Measurements from ENCODE around the gene DCUN1D4.

The DCUN1D4 gene

DNA sequence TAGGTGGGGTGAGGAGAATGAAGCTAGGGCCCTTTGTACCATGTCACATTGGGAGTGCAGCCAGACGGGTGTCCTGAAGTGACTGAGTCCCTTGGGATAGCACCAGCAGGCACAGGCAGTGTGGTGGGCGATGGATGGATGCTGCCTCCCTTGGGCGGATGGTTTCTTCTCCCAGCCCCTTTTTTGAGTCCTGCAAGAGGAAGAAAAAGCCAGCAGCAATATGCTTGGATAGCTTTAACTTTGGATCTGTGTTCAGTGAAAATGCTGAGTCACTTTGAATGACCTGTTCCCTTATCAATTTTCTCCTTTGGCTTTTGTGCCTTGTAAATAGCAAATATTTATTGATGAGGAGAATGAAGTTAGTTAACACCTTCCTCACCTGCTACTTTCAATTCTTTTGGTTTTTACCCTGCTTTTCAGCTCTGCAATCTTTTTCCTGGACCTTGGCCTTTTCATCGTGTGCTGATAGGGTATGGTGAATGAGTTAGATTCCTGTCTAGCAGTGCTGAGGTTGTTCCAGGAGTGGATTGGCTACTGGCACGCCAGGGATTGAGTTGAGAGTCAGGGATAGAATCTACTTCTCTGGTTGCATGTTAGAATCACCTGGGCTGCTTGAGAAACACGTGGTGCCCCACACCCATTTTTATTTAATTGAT lies 10.2 kb downstream of the DCUN1D4 start:
- TF ChIP-seq, protein P1, sequence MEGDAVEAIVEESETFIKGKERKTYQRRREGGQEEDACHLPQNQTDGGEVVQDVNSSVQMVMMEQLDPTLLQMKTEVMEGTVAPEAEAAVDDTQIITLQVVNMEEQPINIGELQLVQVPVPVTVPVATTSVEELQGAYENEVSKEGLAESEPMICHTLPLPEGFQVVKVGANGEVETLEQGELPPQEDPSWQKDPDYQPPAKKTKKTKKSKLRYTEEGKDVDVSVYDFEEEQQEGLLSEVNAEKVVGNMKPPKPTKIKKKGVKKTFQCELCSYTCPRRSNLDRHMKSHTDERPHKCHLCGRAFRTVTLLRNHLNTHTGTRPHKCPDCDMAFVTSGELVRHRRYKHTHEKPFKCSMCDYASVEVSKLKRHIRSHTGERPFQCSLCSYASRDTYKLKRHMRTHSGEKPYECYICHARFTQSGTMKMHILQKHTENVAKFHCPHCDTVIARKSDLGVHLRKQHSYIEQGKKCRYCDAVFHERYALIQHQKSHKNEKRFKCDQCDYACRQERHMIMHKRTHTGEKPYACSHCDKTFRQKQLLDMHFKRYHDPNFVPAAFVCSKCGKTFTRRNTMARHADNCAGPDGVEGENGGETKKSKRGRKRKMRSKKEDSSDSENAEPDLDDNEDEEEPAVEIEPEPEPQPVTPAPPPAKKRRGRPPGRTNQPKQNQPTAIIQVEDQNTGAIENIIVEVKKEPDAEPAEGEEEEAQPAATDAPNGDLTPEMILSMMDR (IDR thresholded peaks at IDR 0.05; ENCODE audit: low read depth, low read length, poor library complexity, severe bottlenecking) = no peak
- TF ChIP-seq EZH2phosphoT487 (IDR thresholded peaks at IDR 0.05; ENCODE audit: borderline replicate concordance, low read length) = no peak
- no peaks in the 10 kb centered on the region for H3F3A ChIP-seq (ENCODE audit: control insufficient read depth, insufficient read depth)
- H3K36me3 ChIP-seq (ENCODE audit: control insufficient read depth, low read length) = peaks cover 18% of the 10 kb centered on the region
- H3K27me3 ChIP-seq (ENCODE audit: control insufficient read depth, low read length) = no peaks in the 10 kb centered on the region
- no peaks in the 10 kb centered on the region for H3K9me2 ChIP-seq (replicated peaks; ENCODE audit: control insufficient read depth, low read length)
- no peak overlapping the region for H3K4me3 ChIP-seq (ENCODE audit: low read length)
- no peaks in the 10 kb centered on the region; the same call in 1 of the 2 replicates for H4K20me1 ChIP-seq (ENCODE audit: control insufficient read depth, insufficient read depth, low read depth, low read length)
- no peak overlapping the region for H3K27ac ChIP-seq (ENCODE audit: low read depth, low read length)
- peaks cover 97% of the 10 kb centered on the region for H3K79me2 ChIP-seq (ENCODE audit: control insufficient read depth, low read length)
- no peak overlapping the region for H3K4me2 ChIP-seq (ENCODE audit: low read length)
- H3K9me3 ChIP-seq (ENCODE audit: control insufficient read depth, insufficient read depth, low read length) = no peaks in the 10 kb centered on the region
- H3K4me1 ChIP-seq (ENCODE audit: control insufficient read depth, low read length) = peaks cover 24% of the 10 kb centered on the region

DNA sequence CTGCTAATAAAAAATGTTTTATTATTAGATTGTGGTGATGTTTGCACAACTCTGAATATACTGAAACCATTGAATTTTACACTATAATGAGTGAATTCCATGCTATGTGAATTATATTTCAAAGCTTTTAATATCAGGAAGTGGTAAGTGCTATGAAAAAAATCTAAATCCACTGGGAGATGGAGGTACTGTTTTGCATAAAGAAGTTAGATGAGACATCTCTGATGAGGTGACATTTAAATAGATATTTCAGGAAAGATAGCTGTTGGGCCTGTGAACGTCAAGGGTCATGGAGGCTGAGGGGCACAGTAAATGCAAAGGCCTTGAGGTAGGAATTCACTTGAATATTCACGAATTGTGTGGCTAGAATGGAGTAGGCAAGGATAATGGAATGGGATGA lies 12.3 kb downstream of the DCUN1D4 start:
- peaks cover 24% of the 10 kb centered on the region for H3K4me1 ChIP-seq (ENCODE audit: control insufficient read depth, low read length)
- no peaks in the 10 kb centered on the region for H3F3A ChIP-seq (ENCODE audit: control insufficient read depth, insufficient read depth)
- H3K4me3 ChIP-seq (ENCODE audit: low read length) = peak overlapping the region; percentile 39
- peaks cover 14% of the 10 kb centered on the region for H3K36me3 ChIP-seq (ENCODE audit: control insufficient read depth, low read length)
- no peaks in the 10 kb centered on the region for H3K9me3 ChIP-seq (ENCODE audit: control insufficient read depth, insufficient read depth, low read length)
- no peak overlapping the region for H3K27ac ChIP-seq (ENCODE audit: low read depth, low read length)
- no peak for TF ChIP-seq EZH2phosphoT487 (IDR thresholded peaks at IDR 0.05; ENCODE audit: borderline replicate concordance, low read length)
- TF ChIP-seq, protein P1 (IDR thresholded peaks at IDR 0.05; ENCODE audit: low read depth, low read length, poor library complexity, severe bottlenecking) = no peak
- no peaks in the 10 kb centered on the region for H3K27me3 ChIP-seq (ENCODE audit: control insufficient read depth, low read length)
- H3K9me2 ChIP-seq (replicated peaks; ENCODE audit: control insufficient read depth, low read length) = no peaks in the 10 kb centered on the region
- H4K20me1 ChIP-seq (ENCODE audit: control insufficient read depth, insufficient read depth, low read depth, low read length) = no peaks in the 10 kb centered on the region; the same call in 1 of the 2 replicates
- H3K4me2 ChIP-seq (ENCODE audit: low read length) = peak overlapping the region; percentile 41
- H3K79me2 ChIP-seq (ENCODE audit: control insufficient read depth, low read length) = peaks cover 96% of the 10 kb centered on the region

DNA sequence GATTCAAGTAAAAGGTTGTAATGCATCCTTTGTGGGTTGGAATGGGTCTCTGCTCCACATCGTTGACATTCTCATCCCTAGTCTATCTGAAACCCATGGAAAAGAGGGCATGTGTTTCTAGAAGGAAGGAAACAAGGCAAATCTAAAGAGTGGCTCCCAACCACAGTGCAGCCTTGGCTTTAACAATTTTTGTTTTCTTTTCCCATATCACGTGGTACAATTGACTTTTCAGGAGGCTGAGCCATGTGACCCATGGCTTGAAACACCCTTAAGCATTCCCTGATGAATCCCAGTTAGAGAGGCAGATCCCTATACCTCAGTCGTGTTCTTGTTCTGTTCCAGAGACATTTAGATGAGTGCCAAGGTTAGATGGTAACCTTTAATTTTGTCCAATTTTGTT lies 12.8 kb downstream of the DCUN1D4 start:
- H3K9me2 ChIP-seq (replicated peaks; ENCODE audit: control insufficient read depth, low read length) = no peaks in the 10 kb centered on the region
- H3K4me3 ChIP-seq (ENCODE audit: low read length) = peak overlapping the region; percentile 39
- H3K9me3 ChIP-seq (ENCODE audit: control insufficient read depth, insufficient read depth, low read length) = no peaks in the 10 kb centered on the region
- H3K27me3 ChIP-seq (ENCODE audit: control insufficient read depth, low read length) = no peaks in the 10 kb centered on the region
- peaks cover 14% of the 10 kb centered on the region for H3K36me3 ChIP-seq (ENCODE audit: control insufficient read depth, low read length)
- no peak for TF ChIP-seq EZH2phosphoT487 (IDR thresholded peaks at IDR 0.05; ENCODE audit: borderline replicate concordance, low read length)
- TF ChIP-seq, protein P1 (IDR thresholded peaks at IDR 0.05; ENCODE audit: low read depth, low read length, poor library complexity, severe bottlenecking) = no peak
- H3K4me2 ChIP-seq (ENCODE audit: low read length) = peak overlapping the region; percentile 41
- no peaks in the 10 kb centered on the region; the same call in 1 of the 2 replicates for H4K20me1 ChIP-seq (ENCODE audit: control insufficient read depth, insufficient read depth, low read depth, low read length)
- peaks cover 96% of the 10 kb centered on the region for H3K79me2 ChIP-seq (ENCODE audit: control insufficient read depth, low read length)
- no peaks in the 10 kb centered on the region for H3F3A ChIP-seq (ENCODE audit: control insufficient read depth, insufficient read depth)
- peaks cover 24% of the 10 kb centered on the region for H3K4me1 ChIP-seq (ENCODE audit: control insufficient read depth, low read length)
- no peak overlapping the region for H3K27ac ChIP-seq (ENCODE audit: low read depth, low read length)
